Measurements from ENCODE around the gene PTPRN2.
"Not testable (repeated sequence)": the region's sequence is repeated elsewhere in the genome, so short reads cannot be mapped to it uniquely, and the experiment has no call there.

Gene PTPRN2

DNA sequence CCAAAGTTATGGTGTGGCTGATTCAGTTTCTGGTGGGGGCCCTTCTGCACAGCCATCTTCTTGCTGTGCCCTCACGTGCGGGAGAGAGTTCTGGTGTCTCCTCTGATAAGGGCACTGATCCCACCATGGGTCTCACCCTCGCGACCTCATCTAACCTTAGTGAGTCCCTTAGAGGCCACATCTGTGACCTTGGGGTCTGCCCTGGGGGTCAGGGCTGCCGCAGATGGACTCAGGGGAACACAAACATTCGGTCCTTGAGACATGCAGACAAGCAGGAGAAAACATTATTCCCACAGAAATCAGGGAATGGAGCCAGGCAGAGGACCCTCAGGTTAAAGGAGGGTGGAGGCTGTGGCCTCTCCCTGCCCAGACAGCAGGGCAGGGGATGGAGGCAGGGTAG lies 1072.9 kb downstream of the PTPRN2 start:
- no peak for DNase-seq (ENCODE audit: low spot score)

- no peak for DNase-seq (ENCODE audit: low spot score)
Observed at GRCh38 chr7:157514306-157514705, 1073.3 kb downstream of the PTPRN2 start.

DNA sequence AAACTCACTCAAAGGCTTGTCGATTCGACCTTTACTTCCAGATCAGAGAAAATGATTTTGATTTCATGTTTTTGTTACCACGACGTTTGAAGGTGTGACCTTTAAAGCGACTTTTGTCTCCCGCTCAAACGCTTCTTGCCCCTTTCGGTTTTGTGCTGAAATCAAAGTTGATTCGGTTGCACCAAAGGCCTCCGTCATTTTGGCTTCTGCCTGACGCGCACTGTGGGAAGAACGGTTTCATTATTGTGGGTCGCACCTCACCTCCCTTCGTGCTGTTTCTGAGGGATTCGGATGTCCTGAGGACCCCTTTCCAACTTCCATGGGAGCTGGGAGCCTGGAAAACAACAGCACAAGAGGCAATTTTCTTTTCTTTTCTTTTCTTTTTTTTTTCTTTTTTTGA lies 1073.9 kb downstream of the PTPRN2 start:
- no peak for DNase-seq (ENCODE audit: low spot score)

DNA sequence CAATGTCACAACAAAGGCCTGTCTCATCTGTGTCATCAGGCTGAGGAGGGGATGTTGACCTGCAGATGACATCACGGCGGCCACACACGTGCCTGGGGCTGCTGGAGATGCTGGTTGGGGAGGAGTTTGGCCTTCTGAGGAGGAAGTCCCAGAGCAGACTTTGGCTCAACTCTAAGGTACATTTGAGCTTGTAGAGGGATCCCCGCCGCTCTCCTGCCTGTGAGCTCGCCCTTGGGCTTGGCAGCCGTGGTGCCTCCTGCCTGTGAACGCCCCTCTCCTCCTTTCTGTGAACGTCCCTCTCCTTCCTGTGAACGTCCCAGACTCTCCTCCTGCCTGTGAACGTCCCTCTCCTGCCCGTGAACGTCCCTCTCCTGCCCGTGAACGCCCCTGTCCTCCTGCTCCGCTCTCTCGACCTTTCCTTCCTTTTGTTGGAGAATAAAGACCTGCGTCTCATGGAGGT lies 1074.4 kb downstream of the PTPRN2 start:
- no peak for DNase-seq (ENCODE audit: low spot score)

- DNase-seq (ENCODE audit: low spot score) = no peak
Observed at GRCh38 chr7:157509226-157509625, 1078.4 kb downstream of the PTPRN2 start.

GRCh38 chr7:157508477-157508881 lies 1079.1 kb downstream of the PTPRN2 start:
- no peak for DNase-seq (ENCODE audit: low spot score)

GRCh38 chr7:157507987-157508386 lies 1079.6 kb downstream of the PTPRN2 start:
- no peak for DNase-seq (ENCODE audit: low spot score)

DNA sequence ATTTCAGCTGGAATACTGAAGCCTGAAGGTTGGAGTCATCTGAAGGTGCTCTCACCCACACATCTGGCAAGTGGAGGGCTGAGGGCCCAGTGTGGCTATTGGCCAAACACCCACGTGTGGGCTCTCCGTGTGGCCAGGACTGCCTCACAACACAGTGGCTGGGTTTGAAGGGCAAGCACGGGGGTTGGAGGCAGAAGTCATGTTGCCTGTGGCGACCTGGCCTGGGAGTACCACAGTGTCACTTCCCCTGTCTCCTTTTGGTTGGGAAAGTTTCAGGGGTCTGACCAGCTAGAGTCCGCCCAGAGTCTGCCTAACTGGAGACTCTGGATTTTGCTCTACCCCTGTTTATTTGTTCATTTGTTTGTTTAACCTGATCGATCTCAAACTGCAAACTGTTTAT lies 1081.4 kb downstream of the PTPRN2 start:
- no peak for DNase-seq (ENCODE audit: low spot score)

DNA sequence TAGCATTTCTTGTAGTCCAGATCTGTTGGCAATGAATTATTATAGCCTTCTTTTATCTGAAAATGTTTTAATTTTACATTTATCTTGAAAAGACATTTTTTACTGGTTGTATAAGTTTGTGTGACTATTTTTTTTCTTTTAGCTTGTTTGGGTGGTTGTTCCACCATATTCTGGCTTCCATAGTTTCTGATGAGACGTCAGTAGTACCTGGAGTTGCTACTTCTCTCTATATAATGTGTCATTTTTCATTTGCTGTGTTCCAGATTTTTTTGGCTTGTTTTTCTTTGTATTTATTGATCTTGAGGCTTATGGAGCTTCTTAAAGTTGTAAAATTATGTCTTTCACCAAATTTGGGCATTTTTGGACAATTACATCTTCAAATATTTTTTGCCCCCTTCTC lies 1082.0 kb downstream of the PTPRN2 start:
- DNase-seq (ENCODE audit: low spot score) = no peak

GRCh38 chr7:157503229-157503628 lies 1084.4 kb downstream of the PTPRN2 start:
- no peak for DNase-seq (ENCODE audit: low spot score)

DNA sequence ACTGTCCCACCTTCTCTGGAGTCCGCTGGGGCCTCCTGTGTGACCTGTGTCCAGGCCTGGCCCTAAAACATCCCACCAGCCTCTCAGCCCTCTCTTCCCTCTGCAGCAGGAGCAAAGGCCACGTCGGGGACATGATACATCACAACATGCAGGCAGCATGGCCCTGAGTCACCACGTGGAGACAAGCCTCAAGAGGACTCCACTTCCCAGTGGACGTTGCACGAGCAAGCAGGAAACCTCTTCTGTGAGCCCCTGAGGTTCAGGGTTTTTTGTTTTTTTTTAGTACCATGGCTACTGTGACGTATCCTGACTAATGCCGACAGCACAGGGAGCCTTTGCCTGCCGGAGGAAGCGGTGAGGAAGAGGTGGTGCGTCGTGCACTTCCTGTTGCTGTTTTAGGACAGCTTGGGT lies 1084.9 kb downstream of the PTPRN2 start:
- peak; percentile 80 for DNase-seq (ENCODE audit: low spot score)

DNA sequence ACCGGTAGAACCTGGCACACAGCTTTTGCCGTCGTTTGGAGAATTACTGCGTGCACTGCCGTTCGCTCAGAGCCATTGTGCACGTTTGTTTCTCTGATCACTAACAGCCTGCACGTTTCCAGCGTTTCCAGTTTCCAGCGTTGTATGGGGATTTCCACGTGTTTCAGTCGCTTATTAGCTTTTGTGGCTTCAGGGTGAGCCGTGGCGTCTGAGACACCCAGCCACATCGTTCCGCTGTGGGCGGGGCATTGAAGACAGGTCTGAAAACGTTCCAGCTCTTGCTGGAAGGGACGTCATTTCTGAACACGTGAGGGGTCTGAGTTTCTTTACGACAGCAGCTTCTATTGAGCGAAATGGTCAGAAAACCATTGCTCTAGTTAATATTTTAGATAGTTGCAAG lies 1086.0 kb downstream of the PTPRN2 start:
- no peak for DNase-seq (ENCODE audit: low spot score)

- DNase-seq (ENCODE audit: low spot score) = not testable (repeated sequence)
Observed at GRCh38 chr7:157500989-157501540, 1086.6 kb downstream of the PTPRN2 start.

- no peak for DNase-seq (ENCODE audit: low spot score)
Observed at GRCh38 chr7:157500171-157500960, 1087.3 kb downstream of the PTPRN2 start.

DNA sequence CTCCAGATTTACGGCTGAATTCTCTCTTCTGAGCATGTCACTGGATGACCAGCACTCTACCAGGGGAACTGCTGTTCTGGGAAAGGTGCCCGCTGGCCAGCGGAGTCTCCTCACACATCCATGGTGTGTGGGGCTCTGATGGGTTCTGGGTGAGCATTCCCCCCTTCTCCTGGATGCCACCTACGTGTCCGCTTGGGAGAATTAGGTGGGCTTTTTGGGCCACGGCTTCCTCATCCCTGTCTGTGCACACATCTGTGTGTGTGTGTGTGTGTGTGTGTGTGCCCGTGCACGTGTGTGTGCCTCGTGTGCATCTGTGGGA lies 1087.8 kb downstream of the PTPRN2 start:
- no peak for DNase-seq (ENCODE audit: low spot score)

GRCh38 chr7:157499121-157499834 lies 1088.3 kb downstream of the PTPRN2 start:
- DNase-seq (ENCODE audit: low spot score) = no peak

- DNase-seq (ENCODE audit: low spot score) = no peak
Observed at GRCh38 chr7:157498657-157499056, 1089.0 kb downstream of the PTPRN2 start.

DNA sequence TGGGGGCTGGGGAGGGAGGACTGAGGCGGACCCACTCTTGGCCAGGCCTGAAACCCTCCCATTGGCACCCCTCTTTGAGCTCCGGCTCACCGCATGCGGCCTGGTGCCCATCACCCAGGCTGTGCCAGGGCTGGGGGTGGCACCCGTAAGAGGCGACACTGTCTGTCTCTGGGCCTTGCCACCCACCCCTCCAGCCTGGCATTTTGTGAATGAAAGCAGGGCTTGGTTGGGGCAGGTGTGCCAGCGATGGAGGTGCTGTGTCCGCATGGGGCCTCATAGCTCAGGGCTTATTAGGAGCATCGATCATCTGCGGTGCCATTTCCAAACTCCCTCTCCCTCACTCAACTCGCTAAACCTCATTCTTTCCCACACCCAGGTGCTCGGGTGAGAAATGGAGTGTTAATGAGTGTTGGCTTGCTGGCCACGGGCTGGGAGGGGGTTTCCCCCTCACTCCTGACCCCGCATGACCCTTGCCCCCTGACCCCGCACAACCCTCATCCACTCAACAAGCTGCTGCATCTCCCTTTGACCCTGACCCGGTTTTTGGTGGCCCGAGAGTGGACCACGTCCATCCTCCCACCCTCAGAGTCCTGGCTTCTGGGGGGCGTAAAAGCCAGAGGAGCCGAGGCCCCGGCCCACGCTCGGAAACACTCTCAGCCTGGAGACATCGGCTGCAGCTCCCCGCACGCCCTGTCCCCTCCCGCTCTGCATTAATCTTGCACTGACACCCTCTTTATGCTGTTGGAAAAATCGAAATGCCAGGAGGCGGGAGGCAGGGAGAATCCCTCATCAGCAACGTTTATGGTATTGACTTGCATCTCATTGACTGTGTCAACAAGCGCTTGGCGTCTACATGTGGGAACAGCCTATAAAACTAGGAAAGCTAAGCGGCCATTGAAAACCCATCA lies 1089.6 kb downstream of the PTPRN2 start:
- no peak for DNase-seq (ENCODE audit: low spot score)

DNA sequence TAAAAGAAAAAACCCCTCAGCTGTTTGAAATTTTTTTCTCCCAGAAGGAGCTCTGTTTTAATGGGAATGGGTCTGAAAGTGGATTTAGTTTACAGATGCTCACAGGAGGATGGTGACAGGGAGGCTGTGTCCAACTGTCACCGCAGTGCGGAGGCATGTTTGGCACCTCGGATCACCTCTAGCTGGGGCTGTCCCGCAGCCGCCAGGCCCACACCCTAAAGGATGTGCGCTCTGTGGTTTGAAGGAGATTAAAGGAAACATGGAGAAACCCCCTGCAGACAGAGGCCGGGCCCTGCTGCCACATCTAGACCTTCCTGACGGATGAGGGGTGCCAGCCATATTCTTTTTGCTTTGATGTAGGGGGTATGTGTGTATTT lies 1090.3 kb downstream of the PTPRN2 start:
- no peak for DNase-seq (ENCODE audit: low spot score)

DNA sequence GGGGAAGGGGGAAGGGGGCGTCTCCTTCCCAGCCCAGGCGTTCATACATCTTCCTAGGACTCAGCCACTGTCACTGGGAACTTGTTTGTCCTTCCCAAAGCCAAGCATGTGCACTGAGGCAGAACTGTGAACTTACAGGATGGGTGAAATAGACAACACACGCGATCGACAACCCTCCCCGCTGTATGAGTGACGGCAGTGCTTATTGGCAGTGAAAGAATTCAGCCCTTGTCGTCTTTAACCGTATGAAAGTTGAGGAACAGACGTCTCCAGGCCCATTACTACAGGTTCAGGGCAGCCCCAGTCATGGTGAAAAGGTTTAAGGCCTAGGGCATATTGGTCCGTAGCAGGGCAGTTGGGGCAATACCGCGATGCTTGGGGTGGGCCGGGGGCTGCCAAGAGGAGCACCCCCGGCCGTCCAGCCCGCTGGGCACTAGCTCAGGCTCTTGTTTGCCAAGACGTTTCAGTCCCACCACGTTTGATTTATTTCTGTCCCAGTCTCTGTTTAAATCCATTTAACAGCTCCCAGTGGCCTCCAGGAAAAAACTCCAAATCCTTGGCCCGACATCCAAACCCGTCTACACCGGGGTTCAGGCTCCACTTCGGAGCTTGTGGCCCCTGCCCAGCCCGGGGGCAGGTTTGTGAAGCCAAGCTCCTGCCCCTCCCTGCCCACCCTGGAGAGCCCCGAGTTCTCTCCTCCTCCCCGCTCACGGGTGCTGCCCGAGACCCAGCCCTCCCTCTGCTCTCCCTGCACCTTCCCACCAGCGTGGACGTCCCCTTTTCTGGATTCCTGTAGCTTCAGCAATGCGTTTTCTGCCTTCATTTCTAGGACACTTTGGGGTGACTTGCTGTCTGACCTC lies 1091.0 kb downstream of the PTPRN2 start:
- no peak for DNase-seq (ENCODE audit: low spot score)

GRCh38 chr7:157495594-157495993 lies 1092.0 kb downstream of the PTPRN2 start:
- DNase-seq (ENCODE audit: low spot score) = no peak
